PC-3 (cell line): ENCODE results near the gene HPX. TPM values are rescaled to one million over a fixed set of nuclear protein-coding genes. Genes with fewer than 3 reads are reported as not detected.

Experiments
- ATAC-seq: fragments of 200-7000 bp; cut with Tn5 transposase; 2 replicates; pipeline ENCODE4 v1.9.1; 2020; ENCODE audit warnings: mild to moderate bottlenecking, moderate library complexity
- BruUV-seq: library from RNA; stranded (reverse); fragments of 400-500 nt; replicated peaks from 2 replicates; lab custom pipeline; 2021; lab: Mats Ljungman, UMichigan
- CTCF ChIA-PET: fragments of 300-600 bp; sonication (Branson Sonifier 250); formaldehyde crosslinking; loops from one replicate; lab custom pipeline; 2022; ENCODE audit warnings: antibody characterized with exemption; lab: Charles Lee
- POLR2A ChIA-PET: fragments of 300-600 bp; sonication (Branson Sonifier 250); formaldehyde crosslinking; loops from one replicate; lab custom pipeline; 2022; ENCODE audit warnings: antibody characterized with exemption; ENCODE audit not compliant: unreplicated experiment; lab: Charles Lee
- DNase-seq: peaks from one replicate; pipeline ENCODE4 v3.0.0-alpha.2; 2015
- H2AFZ ChIP-seq: fragments of 300-600 bp; sonication (generic); 2 replicates; pipeline ENCODE4 v1.6.0; 2016; ENCODE audit warnings: antibody characterized with exemption, low read length
- H3F3A ChIP-seq: fragments of 300-600 bp; sonication (generic); one replicate; pipeline ENCODE4 v1.6.0; 2017; ENCODE audit warnings: antibody characterized with exemption, low read length, control low read depth, mild to moderate bottlenecking; ENCODE audit not compliant: unreplicated experiment
- H3K27ac ChIP-seq: fragments of 300-600 bp; sonication (generic); 2 replicates; pipeline ENCODE4 v1.5.1; 2016; ENCODE audit warnings: mild to moderate bottlenecking, low read length
- H3K27me3 ChIP-seq: fragments of 300-600 bp; sonication (generic); 2 replicates; pipeline ENCODE4 v1.6.1; 2016; ENCODE audit warnings: low read length, mixed read lengths
- H3K36me3 ChIP-seq: fragments of 300-600 bp; sonication (generic); 2 replicates; pipeline ENCODE4 v1.6.1; 2016; ENCODE audit warnings: low read depth, mixed run types, low read length, mixed read lengths
- H3K4me1 ChIP-seq: fragments of 300-600 bp; sonication (generic); 2 replicates; pipeline ENCODE4 v1.5.1; 2016; ENCODE audit warnings: low read length; ENCODE audit not compliant: insufficient read depth
- H3K4me2 ChIP-seq: fragments of 300-600 bp; sonication (generic); 2 replicates; pipeline ENCODE4 v1.6.0; 2016; ENCODE audit warnings: low read length
- H3K4me3 ChIP-seq: fragments of 300-600 bp; sonication (generic); 2 replicates; pipeline ENCODE4 v1.5.1; 2016; ENCODE audit warnings: mild to moderate bottlenecking, low read length, mixed read lengths
- H3K79me2 ChIP-seq: fragments of 300-600 bp; sonication (generic); 2 replicates; pipeline ENCODE4 v1.6.1; 2017; ENCODE audit warnings: low read length, mixed read lengths
- H3K9ac ChIP-seq: fragments of 300-600 bp; sonication (generic); 2 replicates; pipeline ENCODE4 v1.6.0; 2016; ENCODE audit warnings: mild to moderate bottlenecking, low read length
- H3K9me2 ChIP-seq: fragments of 300-600 bp; sonication (generic); replicated peaks from 2 replicates; pipeline ENCODE4 v1.6.1; 2016; ENCODE audit warnings: mixed run types, low read length, mixed read lengths
- H3K9me3 ChIP-seq: fragments of 300-600 bp; sonication (generic); 2 replicates; pipeline ENCODE4 v1.6.1; 2016; ENCODE audit warnings: low read length, mixed read lengths
- H4K20me1 ChIP-seq: fragments of 300-600 bp; sonication (generic); 2 replicates; pipeline ENCODE4 v1.6.1; 2016; ENCODE audit warnings: low read length, mixed read lengths
- EZH2 ChIP-seq: fragments of 300-600 bp; sonication (generic); IDR thresholded peaks from one replicate; pipeline ENCODE4 v1.6.1; 2017; ENCODE audit warnings: antibody characterized with exemption, mild to moderate bottlenecking, low read length; ENCODE audit not compliant: unreplicated experiment
- EZH2phosphoT487 ChIP-seq: fragments of 300-600 bp; sonication (generic); IDR thresholded peaks from 2 replicates; pipeline ENCODE4 v1.6.1; 2018; ENCODE audit warnings: mild to moderate bottlenecking, antibody characterized with exemption, low read length, borderline replicate concordance
- intact Hi-C: fragments of 100-400 bp; cut with micrococcal nuclease; formaldehyde crosslinking; loops from 2 replicates; pipeline ENCODE4 v1.9.0; 2023
- total RNA-seq: library from RNA; depleted of rRNA; stranded (reverse); fragments of >200 nt; gene quantifications from 2 replicates; pipeline ENCODE4 v1.2.3, GENCODE V29; 2014
- TF ChIP-seq, protein P1 (sequence below): fragments of 300-600 bp; sonication (generic); conservative IDR thresholded peaks from 2 replicates; pipeline ENCODE4 v1.5.1; 2017; ENCODE audit warnings: antibody characterized with exemption, low read depth, mild to moderate bottlenecking, low read length

HPX gene
- total RNA-seq, 1 experiment from 2014 or later: 1.6 TPM

DNA sequence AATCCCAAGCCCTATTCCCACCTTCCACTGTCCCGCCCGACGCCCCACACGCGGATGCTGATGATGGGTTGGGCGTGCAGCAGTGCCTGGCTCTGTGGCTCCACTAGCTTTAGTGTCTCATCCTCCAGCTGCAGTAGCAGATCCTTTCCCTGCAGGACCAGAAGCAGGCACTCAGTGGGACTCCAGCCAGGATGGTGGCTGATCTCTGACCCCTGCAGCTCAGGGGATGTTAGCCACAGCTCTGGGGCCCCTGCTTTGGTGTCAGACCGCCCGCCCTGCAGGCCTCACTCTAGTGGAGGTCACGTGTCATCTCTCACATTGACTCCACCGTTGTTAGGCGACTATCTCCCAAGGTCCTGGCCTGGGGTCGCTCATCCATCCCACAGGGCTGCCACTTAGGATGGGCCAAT is 38.7 kb downstream of the HPX start:
- no peaks in the 10 kb centered on the region for H3F3A ChIP-seq
- no peak overlapping the region for H3K9ac ChIP-seq
- no peaks in the 10 kb centered on the region for H3K27me3 ChIP-seq
- H3K4me2 ChIP-seq: no peak overlapping the region
- H2AFZ ChIP-seq: no peak overlapping the region
- H3K79me2 ChIP-seq: no peaks in the 10 kb centered on the region
- TF ChIP-seq, protein P1, sequence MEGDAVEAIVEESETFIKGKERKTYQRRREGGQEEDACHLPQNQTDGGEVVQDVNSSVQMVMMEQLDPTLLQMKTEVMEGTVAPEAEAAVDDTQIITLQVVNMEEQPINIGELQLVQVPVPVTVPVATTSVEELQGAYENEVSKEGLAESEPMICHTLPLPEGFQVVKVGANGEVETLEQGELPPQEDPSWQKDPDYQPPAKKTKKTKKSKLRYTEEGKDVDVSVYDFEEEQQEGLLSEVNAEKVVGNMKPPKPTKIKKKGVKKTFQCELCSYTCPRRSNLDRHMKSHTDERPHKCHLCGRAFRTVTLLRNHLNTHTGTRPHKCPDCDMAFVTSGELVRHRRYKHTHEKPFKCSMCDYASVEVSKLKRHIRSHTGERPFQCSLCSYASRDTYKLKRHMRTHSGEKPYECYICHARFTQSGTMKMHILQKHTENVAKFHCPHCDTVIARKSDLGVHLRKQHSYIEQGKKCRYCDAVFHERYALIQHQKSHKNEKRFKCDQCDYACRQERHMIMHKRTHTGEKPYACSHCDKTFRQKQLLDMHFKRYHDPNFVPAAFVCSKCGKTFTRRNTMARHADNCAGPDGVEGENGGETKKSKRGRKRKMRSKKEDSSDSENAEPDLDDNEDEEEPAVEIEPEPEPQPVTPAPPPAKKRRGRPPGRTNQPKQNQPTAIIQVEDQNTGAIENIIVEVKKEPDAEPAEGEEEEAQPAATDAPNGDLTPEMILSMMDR: no peak
- no peak for TF ChIP-seq EZH2phosphoT487
- no peak for TF ChIP-seq EZH2
- ChIA-PET POLR2A (no interaction called here), CTCF (no interaction called here)
- BruUV-seq: no TSS peak
- intact Hi-C loops: no loop called here
- DNase-seq (no peak), ATAC-seq (no peak)
- no peak overlapping the region for H3K27ac ChIP-seq
- H3K36me3 ChIP-seq: no peaks in the 10 kb centered on the region
- H3K9me3 ChIP-seq: no peaks in the 10 kb centered on the region
- H3K9me2 ChIP-seq: no peaks in the 10 kb centered on the region
- peaks cover 10% of the 10 kb centered on the region for H3K4me1 ChIP-seq
- H4K20me1 ChIP-seq: no peaks in the 10 kb centered on the region
- H3K4me3 ChIP-seq: no peak overlapping the region

DNA sequence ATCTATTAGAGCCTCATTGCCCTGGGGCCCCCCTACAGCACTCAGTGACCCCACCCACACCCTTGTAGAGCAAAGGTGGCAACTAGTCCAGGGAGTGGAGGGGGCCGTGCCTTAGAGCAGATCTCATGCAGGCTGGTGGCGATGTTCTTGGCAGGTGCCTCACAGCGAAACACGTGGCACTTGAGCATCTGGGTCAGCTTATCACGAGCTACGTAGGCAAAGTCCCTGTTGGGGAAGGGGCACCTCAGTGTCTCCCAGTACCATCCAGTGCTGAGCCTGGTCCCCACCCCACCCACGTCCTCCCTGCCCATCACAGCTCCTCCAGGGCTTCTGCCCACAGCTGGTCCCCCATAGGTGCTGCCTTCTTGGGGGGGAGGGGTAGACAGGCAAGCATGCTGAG is 39.3 kb downstream of the HPX start:
- ATAC-seq (no peak), DNase-seq (no peak)
- no peaks in the 10 kb centered on the region for H3K9me3 ChIP-seq
- peaks cover 10% of the 10 kb centered on the region for H3K4me1 ChIP-seq
- H3K9ac ChIP-seq: no peak overlapping the region
- no peaks in the 10 kb centered on the region for H3K27me3 ChIP-seq
- intact Hi-C loops: no loop called here
- no peaks in the 10 kb centered on the region for H3K36me3 ChIP-seq
- no peak overlapping the region for H3K4me2 ChIP-seq
- no TSS peak for BruUV-seq
- H3K9me2 ChIP-seq: no peaks in the 10 kb centered on the region
- H3K4me3 ChIP-seq: no peak overlapping the region
- H3K79me2 ChIP-seq: no peaks in the 10 kb centered on the region
- H2AFZ ChIP-seq: no peak overlapping the region
- no peak for TF ChIP-seq EZH2
- no peak for TF ChIP-seq EZH2phosphoT487
- TF ChIP-seq, protein P1: no peak
- H3F3A ChIP-seq: no peaks in the 10 kb centered on the region
- no peak overlapping the region for H3K27ac ChIP-seq
- ChIA-PET POLR2A (no interaction called here), CTCF (no interaction called here)
- no peaks in the 10 kb centered on the region for H4K20me1 ChIP-seq

DNA sequence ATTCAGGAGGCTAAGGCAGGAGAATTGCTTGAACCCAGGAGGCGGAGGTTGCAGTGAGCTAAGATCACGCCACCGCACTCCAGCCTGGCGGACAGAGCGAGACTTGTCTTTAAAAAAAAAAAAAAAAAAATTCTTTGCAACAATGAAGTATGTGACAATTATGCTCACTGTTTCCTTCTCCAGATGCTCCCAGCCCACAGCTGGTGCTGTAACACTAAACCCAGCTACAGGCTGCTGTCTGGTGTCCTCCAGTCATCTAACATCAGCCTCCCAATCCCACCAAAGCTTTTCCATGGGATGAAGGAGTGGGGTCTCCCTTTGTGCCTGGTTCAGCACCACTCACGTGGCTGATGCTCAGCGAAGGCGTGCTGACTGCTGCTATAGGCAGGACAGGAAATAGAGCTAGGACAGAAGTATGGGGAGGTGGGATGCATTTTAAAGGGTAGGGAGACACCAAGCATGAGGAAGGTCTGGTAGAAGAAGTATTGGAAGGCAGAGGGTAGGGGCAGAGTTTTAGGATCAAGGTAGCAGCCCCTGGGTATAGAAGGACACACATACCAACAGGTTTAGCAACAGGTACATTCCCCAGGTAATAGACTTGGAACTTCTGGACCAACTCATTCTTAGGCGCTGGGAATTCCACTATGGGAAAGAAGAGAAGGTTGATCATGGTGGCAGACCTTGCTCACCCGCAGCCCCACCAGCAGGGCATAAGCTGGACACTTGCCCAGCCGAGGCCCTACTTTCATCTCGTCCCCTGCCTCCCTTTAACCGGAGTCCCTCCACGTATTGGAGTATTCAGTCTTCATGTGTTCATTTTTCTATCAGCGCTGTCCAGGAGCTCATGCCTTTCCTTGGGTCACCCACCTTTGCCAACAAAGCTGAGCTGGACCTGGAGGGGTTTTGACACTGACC is 40.1 kb downstream of the HPX start:
- no peak overlapping the region for H3K4me2 ChIP-seq
- POLR2A ChIA-PET: no interaction called here
- H2AFZ ChIP-seq: no peak overlapping the region
- CTCF ChIA-PET: no interaction called here
- H3K4me1 ChIP-seq: peaks cover 10% of the 10 kb centered on the region
- intact Hi-C loops: no loop called here
- TF ChIP-seq EZH2phosphoT487 (no peak), EZH2 (no peak)
- TF ChIP-seq, protein P1: no peak
- H3F3A ChIP-seq: no peaks in the 10 kb centered on the region
- no peak overlapping the region for H3K9ac ChIP-seq
- no peaks in the 10 kb centered on the region for H3K27me3 ChIP-seq
- no peaks in the 10 kb centered on the region for H3K79me2 ChIP-seq
- ATAC-seq (no peak), DNase-seq (no peak)
- H3K9me2 ChIP-seq: no peaks in the 10 kb centered on the region
- H3K9me3 ChIP-seq: no peaks in the 10 kb centered on the region
- BruUV-seq: no TSS peak
- H3K27ac ChIP-seq: no peak overlapping the region
- no peaks in the 10 kb centered on the region for H4K20me1 ChIP-seq
- H3K4me3 ChIP-seq: no peak overlapping the region
- H3K36me3 ChIP-seq: no peaks in the 10 kb centered on the region
